Activated CD4-positive, alpha-beta T cell treated with anti-CD3 and anti-CD28 coated beads, Interleukin-10, Interleukin-2, amounts not matched to agents 100 ng/mL and 50 ng/mL, durations not matched to agents 16 hours and 8 hours (primary cell): Measurements from ENCODE around the gene SYNPO2L.
"Not testable (repeated sequence)": the region's sequence is repeated elsewhere in the genome, so short reads cannot be mapped to it uniquely, and the experiment has no call there.

Experiments used
- DNase-seq: peaks from one replicate; pipeline ENCODE4 v3.0.0-alpha.2; 2020

The SYNPO2L gene

DNA sequence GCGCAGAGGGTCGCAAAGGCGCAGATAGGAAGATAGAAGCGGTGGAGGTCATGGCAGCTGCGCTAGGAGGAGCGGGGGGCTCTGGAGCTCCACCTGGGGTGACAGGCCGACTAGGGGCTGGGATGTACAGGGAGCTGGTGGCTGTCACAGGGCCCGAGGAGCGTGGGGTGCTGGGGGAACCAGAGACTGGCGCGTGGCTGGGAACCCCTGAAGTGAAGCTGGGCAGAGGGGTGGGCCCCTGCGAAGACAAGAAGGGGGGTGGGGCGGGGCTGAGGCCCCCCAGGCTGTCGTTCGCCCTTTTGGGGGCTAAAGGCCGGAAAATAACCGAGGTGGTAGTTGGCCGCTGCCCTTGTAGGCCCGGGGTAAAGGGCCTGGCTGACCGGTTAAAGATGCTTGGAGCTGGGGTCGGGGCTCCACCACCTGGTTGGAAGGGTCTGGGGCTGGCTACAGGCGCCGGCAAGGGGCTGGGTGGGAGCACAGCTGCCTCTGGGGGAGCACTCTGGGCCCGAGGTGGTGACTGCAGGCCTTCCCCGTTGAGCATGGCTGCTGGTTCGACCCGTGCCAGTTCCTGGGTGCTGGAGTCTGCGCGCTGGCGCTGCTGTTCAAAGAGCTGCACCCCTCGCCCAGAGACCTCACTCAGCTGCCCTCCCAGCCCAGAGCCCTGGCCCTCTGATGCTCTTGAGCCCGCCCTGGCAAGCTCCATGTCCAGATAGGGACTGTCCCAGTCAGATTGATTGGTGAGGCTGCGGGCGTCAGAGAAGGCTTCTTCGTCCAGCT, 7.8 kb downstream of the SYNPO2L start:
- no peak for DNase-seq

- DNase-seq = peak; percentile 17
Measured at GRCh38 chr10:73647211-73647874, 8.5 kb downstream of the SYNPO2L start.

DNA sequence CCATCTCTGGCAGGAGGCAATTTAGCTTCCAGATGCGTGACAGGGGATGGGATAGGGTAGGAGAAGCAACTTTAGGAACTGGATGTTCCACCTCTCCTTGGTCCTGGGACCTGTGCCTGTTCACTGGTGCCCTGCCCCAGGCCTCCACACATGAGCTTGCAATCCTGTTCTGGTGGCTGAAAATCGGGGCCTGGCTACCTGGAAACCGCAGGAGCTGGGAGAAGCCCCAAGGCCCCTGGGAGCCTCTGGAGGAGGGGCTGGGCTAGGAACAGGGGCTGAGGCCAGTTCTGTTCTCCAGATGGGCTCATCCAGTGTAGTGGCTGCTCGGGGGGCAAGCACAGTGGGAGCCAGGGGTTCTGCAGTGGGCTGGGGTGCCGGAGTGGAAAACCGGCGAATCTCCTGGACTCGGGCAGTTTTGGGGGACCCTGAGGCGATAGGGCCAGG, 9.2 kb downstream of the SYNPO2L start:
- DNase-seq = no peak

GRCh38 chr10:73645251-73645650, 10.6 kb downstream of the SYNPO2L start:
- DNase-seq = no peak

DNA sequence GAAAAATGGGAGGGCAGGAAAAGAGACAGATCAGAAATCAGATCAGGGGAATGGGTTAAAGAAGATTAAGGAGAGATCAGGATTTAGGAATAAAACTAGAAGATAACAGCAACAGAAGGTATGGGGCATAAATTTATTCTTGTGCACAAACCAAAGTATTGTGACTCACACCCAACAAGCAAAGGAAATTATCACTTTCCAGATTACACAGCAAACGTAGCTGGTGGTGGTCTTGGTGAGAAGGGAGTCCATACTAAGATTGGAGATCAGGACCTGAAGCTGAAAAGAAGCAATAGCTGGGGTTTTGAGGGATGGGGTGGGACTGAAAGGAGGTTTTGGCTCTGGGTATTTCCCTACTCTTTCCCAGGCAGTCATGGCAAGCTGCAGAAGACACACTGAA, 11.1 kb downstream of the SYNPO2L start:
- peak; percentile 47 for DNase-seq

GRCh38 chr10:73644015-73644743, 11.7 kb downstream of the SYNPO2L start:
- DNase-seq = peak; percentile 72

- no peak for DNase-seq
Measured at GRCh38 chr10:73643362-73643761, 12.5 kb downstream of the SYNPO2L start.

- no peak for DNase-seq
Measured at GRCh38 chr10:73641328-73642060, 14.3 kb downstream of the SYNPO2L start, which contains the start of gene MYOZ1. MYOZ1 (minus strand) TSS chr10:73641474; CDS start chr10:73640017, 1,457 bp downstream.

DNA sequence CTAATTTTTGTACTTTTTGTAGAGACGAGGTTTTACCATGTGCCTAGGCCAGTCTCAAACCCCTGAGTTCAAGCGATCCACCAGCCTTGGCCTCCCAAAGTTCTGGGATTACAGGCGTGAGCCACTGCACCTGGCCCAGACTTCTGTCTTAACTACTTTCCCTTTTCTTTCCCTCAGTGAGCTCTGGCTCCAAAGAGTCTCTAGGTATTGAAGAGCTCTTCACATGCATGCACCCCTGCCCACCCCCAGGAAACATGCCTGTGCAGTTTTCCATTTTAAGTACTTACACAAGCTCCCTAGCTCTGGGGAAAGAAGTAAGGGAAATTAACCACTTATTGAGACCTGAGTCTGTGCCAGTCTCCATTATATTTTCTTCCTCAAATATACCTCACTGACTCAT, 16.5 kb downstream of the SYNPO2L start:
- DNase-seq = no peak

GRCh38 chr10:73635781-73636180, 20.0 kb downstream of the SYNPO2L start:
- DNase-seq = no peak

- no peak for DNase-seq
Measured at GRCh38 chr10:73634421-73634820, 21.4 kb downstream of the SYNPO2L start.

DNA sequence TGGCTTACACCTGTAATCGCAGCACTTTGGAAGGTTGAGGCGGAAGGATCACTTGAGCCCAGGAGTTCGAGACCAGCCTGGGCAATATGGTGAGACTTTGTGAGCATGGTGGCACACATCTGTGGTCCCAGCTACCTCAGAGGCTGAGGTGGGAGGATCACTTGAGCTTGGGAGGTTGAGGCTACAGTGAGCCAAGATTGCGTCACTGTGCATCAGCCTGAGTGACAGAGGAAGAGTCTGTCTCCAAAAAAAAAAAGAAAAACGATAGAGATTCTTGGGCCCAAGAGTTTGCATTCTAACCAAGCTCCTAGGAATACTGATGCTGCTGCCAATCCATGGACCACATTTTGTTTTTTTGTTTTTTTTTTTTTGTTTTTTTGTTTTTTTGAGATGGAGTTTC, 26.7 kb downstream of the SYNPO2L start:
- DNase-seq = no peak

- no peak for DNase-seq
Measured at GRCh38 chr10:73628405-73628804, 27.4 kb downstream of the SYNPO2L start.

DNA sequence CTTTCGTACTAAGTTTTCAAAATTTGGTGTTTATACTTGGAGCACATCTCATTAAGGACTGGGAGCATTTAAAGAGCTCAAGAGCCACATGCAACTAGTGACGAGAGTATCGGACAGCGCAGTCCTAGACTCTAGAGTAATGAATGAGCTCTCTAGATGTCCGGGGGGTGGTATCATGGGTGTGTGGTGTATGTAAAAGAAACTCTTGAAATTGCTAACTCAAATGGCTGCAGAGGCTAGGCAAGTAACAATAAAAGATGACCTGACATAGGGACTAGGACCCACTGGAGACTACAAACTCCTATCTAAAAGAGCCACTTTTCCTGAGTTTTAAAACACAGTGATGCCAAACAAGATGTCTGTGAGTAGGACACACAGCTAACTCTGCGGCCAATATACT, 28.5 kb downstream of the SYNPO2L start:
- no peak for DNase-seq

DNA sequence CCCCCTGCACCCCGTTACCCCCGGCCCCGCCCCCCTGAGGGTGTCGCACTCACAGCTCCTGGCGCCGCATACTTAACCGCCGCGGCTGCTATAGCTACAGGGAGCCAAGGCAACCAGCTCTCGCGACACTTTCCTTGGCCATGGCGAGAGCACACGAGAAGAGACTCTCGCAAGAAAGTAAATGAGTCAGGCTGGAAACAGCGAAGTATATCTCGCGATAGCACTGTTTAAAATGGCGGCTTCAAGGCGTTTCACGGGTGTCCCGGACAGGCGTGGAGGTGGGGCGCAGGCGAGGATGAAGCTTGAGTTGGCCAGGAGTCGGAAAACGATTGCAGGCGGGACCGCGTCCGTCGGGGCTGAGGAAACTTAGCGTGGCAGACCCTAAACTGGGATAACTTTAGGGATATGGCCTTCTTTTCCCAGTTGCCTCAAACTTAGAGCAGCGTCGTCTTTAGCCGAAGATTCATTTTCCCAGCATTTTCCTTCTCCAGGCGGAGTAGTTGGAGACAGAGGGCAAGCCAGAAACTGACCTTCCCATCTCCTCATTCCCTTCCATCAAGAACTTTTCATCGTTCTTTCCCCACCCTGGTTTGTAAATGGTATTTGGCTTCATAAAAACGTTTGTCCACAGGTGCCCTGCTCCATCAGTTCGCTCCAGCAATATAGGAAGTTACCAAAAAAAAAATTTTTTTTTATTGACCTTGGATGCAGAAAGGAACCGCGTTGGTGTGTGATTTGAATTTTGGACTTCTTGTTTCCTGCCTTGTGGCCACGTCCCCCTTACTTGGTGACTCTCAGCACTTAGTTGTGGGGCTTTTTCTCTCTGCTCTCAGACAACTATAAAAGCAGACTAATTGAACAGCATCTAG, 29.7 kb downstream of the SYNPO2L start:
- peak; percentile 97 for DNase-seq

- DNase-seq = peak; percentile 20
Measured at GRCh38 chr10:73625004-73625883, 30.6 kb downstream of the SYNPO2L start.

GRCh38 chr10:73623056-73623455, 32.8 kb downstream of the SYNPO2L start:
- DNase-seq = no peak

GRCh38 chr10:73620974-73621373, 34.9 kb downstream of the SYNPO2L start:
- DNase-seq = not testable (repeated sequence)

DNA sequence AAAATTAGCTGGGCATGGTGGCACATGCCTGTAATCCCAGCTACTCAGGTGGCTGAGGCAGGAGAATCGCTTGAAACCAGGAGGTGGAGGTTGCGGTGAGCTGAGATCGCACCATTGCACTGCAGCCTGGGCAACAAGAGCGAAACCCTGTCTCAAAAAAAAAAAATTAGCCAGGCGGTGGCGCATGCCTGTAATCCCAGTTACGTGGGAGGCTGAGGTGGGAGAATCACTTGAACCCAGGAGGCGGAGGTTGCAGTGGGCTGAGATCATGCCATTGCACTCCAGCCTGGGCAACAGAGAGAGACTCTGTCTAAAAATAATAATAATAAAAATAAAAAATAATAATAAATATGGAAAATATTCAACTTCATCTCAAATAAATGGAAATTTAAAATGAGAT, 38.7 kb downstream of the SYNPO2L start:
- DNase-seq = not testable (repeated sequence)

GRCh38 chr10:73614720-73615119, 41.1 kb downstream of the SYNPO2L start:
- no peak for DNase-seq

- DNase-seq = no peak
Measured at GRCh38 chr10:73609116-73609515, 46.7 kb downstream of the SYNPO2L start.
